GM19468 (cell line): ENCODE measurements around the gene MFSD6.

Source experiments
- ATAC-seq: cut with Tn5 transposase; IDR thresholded peaks from one replicate; pipeline ENCODE4 v1.9.1; 2021; ENCODE audit warnings: mild to moderate bottlenecking, moderate library complexity, moderate number of reproducible peaks; ENCODE audit not compliant: unreplicated experiment; ENCODE audit errors: extremely low read depth

MFSD6 gene

GRCh38 chr2:190432567-190433231 is 24.5 kb downstream of the MFSD6 start:
- no peak for ATAC-seq

GRCh38 chr2:190435031-190435670 is 27.0 kb downstream of the MFSD6 start:
- ATAC-seq, result no peak

- no peak for ATAC-seq
Measured at GRCh38 chr2:190436557-190436956, 28.4 kb downstream of the MFSD6 start.

- ATAC-seq, result no peak
Measured at GRCh38 chr2:190440113-190440512, 32.0 kb downstream of the MFSD6 start.

- no peak for ATAC-seq
Measured at GRCh38 chr2:190441564-190441963, 33.4 kb downstream of the MFSD6 start.

- no peak for ATAC-seq
Measured at GRCh38 chr2:190443055-190443454, 34.9 kb downstream of the MFSD6 start.

- ATAC-seq, result no peak
Measured at GRCh38 chr2:190443778-190444481, 35.8 kb downstream of the MFSD6 start.

GRCh38 chr2:190444976-190445375 is 36.8 kb downstream of the MFSD6 start:
- no peak for ATAC-seq

- no peak for ATAC-seq
Measured at GRCh38 chr2:190446193-190446592, 38.0 kb downstream of the MFSD6 start.

GRCh38 chr2:190446750-190447516 is 38.8 kb downstream of the MFSD6 start:
- no peak for ATAC-seq

- no peak for ATAC-seq
Measured at GRCh38 chr2:190447766-190448165, 39.6 kb downstream of the MFSD6 start.

- ATAC-seq, result no peak
Measured at GRCh38 chr2:190449925-190450324, 41.8 kb downstream of the MFSD6 start.

GRCh38 chr2:190450363-190450762 is 42.2 kb downstream of the MFSD6 start:
- no peak for ATAC-seq

GRCh38 chr2:190451561-190452176 is 43.5 kb downstream of the MFSD6 start:
- no peak for ATAC-seq

GRCh38 chr2:190452433-190452832 is 44.3 kb downstream of the MFSD6 start:
- ATAC-seq, result no peak

GRCh38 chr2:190454795-190455194 is 46.6 kb downstream of the MFSD6 start:
- no peak for ATAC-seq

- no peak for ATAC-seq
Measured at GRCh38 chr2:190455358-190456095, 47.4 kb downstream of the MFSD6 start.

- no peak for ATAC-seq
Measured at GRCh38 chr2:190456833-190457232, 48.7 kb downstream of the MFSD6 start.

GRCh38 chr2:190457256-190457655 is 49.1 kb downstream of the MFSD6 start:
- no peak for ATAC-seq
